SKM-1 treated with dmso at 0.1 percent for 144 hours (cell line): ENCODE results near the gene NFXL1.
"Not testable (repeated sequence)": the region's sequence is repeated elsewhere in the genome, so short reads cannot be mapped to it uniquely, and the experiment has no call there.

ENCODE experiments used
- DNase-seq: peaks from one replicate; lab custom pipeline; 2025; ENCODE audit not compliant: unreplicated experiment; lab: John Stamatoyannopoulos, UW

NFXL1 gene

DNA sequence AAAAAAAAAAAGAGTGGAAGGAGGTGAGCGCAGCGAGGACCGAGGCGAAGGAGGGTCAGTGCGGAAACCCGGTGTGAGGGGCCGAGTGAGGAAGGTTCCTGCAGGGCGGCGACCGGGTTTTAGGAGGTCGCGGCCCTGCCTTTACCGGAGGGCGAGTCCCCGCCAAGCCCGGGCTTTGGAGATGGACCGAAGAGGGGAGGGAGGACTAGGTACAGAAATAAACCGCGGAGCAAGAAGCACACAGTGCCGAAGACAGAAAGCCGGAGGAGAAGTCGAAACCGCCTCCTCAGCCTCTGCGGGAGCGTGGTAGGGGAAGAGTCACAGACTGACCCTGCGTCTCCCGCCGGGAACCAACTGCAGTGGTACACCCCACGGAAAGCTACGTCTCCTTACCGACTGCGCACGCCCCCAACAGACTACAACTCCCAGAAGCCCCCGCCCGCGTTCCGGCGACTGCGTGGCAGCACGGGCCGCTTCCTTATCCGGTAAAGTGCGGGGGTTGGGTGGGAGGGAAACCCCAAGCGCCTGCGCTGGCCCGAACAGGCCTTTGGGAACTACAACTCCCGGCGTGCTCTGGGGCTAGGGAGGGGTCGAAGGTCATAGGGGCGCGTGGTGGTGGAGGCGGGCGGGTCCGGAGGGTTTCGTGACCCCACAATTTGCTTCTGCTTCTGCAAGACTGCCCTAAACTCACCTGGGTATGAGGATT is at the start of gene NFXL1:
TSS of gene NFXL1 (minus strand) at position 364 of the 706 bp plus-strand sequence. CDS start 380 bp downstream, outside the sequence.
- DNase-seq, result peak; percentile 97

DNA sequence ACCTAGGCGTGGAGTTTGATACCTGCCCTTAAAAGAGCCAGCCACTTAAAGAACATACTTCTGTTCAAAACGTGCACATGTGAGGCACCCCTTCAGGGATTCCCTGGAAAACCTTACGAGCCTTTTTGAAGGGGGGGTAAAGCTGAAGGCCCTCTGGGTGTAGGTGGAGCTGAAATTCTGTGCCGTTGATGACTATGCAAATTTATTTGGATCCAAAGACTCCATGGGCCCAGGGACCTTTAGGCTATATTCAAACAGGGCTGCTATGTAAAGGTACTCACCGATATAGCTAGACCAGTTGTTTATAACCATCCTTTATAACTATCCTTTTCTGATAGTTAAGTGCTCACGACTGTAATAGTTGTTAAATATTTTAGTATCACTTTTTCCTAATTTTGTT is 40.3 kb upstream of the NFXL1 start:
- DNase-seq, result no peak

- no peak for DNase-seq
Observed at GRCh38 chr4:47954245-47954644, 39.9 kb upstream of the NFXL1 start.

DNA sequence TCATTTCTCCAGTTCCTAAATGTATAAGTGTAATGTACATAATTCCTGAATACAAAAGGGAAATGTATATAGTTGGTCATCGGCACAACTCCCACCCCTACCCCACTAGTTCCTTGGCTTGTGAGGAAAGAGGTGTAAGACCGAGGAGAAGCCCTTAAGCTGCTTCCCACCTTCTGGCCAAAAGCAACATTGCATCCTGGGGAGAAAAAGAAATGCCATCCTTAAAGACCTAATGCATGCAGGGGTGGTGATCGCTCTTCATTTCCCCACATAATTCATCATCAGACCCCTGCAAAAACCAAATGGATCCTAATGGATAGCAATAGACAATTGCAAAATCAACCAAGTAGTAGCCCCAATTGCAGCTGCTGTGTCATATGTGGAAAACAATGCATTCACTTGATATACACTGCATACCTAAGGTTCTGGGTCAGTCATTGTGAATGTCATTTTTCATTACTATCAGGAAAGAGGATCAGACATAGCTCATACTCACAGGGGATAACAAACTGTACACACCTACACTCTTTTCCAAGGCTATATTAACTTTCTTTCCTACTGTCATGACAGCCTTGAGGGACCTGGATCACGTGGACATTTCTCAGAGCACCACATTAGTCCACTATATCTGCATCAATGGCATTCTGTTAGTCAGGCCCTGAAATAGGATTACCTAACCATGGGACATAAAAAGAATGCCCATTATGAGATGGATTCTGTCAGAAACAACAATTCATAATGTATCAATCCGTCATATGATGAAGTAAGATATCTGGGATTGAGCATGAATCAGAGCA is 31.7 kb upstream of the NFXL1 start:
- no peak for DNase-seq

DNA sequence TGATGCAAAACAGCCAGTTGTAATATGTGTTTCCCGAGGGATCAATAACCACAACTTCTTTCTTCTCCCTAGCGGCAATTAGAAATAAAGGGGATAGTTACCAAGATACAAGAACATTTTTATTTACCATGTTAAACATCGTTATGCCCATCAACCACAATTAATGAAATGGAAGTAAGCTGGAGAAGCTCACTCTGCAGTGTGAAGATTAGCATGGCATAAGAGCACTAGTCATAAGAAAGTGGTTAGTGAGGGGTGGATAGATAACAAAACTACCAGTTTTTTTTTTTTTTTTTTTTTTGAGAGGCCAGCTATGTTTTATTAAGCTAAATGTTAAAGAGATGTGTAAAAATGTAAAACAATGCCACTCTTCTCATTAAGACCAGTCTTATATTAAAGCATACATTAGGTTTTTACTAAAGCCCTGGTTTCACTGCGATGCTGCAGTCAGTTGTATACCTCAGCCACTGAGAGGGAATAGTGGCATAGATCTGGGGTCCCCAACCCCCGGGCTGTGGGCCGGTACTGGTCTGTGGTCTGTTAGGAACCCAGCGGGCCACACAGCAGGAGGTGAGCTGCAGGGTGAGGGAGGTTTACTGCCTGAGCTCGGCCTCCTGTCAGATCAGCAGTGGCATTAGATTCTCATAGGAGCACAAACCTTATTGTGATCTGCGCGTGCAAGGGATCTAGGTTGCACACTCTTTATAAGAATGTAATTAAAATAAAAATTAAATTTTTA is 27.9 kb upstream of the NFXL1 start:
- DNase-seq, result no peak

DNA sequence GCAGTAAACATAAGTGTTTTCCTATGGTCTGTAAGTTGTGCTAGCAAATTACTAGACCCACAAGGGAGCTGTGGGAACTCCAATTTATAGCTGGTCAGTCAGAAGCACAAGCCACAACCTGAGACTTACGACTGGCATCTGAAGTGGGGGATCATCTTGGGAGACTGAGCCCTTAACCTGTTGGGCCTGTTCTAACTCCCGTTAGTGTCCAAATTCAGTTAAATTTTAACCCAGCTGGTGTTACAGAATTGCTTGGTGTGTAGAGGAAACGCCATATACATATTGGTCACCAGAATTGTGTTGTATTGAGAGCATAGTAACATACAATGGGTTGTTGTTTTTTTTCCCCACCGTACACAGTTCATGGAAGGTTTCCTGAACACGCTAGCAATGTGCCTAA is 25.1 kb upstream of the NFXL1 start:
- no peak for DNase-seq

DNA sequence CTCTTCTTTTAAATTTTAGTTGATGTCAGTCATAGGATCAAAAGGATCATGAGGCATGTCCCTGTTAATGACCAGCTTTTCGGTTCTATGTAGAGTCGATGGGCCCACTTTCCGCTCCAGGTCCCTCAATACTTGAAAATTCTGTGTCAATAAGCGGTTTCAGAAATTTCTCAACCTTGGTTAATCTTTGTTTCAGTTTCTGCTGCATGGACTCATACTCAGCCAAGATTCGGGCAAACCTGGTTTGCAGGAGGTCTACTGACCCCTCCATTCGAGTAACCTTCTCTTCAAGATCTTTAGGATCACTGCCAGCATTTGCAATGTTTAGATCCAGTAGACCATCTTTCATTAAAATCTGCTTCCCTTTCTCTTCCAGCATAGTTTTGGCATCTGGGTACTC is 22.0 kb upstream of the NFXL1 start:
- no peak for DNase-seq

- DNase-seq, result peak; percentile 48
Observed at GRCh38 chr4:47933840-47934239, 19.5 kb upstream of the NFXL1 start.

GRCh38 chr4:47930971-47931804 is 16.8 kb upstream of the NFXL1 start:
- DNase-seq, result no peak

DNA sequence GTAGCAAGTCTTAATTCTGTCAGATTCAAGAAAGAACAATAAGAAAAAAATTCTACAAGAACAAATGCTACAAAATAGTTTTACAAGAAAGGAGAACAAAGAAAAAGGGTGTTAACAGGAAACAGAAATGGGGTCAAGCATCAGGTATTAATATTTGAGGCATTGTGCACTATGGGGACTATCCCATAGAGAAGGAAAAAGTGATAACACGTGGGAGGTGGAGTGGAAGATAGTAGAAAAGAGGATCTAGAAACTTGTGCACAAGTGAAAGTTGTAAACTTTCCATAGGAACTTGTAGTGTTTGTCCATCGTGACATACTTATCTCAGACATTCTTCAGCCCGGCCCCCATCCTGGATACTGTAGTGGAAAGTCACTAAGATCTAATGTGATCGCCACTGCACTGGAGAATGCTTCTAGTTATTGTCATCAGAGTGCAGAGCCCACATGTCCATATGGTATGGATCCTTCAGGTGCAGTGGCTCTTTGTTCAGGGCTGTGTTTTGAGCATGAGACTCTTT is 15.4 kb upstream of the NFXL1 start:
- no peak for DNase-seq

DNA sequence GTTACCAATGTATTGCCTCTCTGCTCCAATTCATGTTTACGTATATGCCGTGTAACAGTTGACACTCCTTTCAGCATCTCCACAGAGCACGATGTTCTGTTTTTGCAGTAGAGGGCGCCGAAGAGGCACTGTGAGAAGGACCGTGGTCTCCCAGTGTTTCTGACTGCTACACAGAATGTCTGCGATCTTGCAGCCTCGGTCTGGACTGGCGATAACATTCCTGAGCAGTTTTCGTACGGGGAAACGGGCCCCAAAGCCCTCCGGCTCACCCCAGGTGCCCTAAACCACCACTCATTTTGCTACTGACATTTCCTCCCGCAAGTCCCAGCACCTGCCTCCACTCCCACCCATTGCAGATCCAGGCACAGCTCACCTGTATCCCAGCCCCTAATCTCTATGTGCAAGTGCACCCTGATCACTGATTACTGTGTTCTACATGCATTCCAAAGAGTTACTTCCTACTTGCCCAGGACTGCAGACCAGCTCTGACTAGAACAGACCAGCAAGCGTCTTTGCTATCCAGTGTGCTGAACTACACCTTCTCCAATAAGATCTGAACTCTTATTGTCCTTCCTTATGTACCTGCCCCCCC is 12.4 kb upstream of the NFXL1 start:
- DNase-seq, result no peak

DNA sequence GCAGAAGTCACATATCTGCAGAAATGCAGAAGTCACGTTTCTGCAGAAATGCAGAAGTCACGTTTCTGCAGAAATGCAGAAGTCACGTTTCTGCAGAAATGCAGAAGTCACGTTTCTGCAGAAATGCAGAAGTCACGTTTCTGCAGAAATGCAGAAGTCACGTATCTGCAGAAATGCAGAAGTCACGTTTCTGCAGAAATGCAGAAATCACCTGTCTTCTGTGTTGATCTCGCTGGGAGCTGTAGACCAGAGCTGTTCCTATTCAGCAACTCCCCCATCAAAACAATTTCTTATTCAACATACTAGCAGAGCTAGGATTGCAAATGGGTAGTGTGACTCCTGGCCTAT is 8.9 kb upstream of the NFXL1 start:
- DNase-seq, result peak; percentile 59

- not testable (repeated sequence) for DNase-seq
Observed at GRCh38 chr4:47922436-47923260, 8.3 kb upstream of the NFXL1 start.

DNA sequence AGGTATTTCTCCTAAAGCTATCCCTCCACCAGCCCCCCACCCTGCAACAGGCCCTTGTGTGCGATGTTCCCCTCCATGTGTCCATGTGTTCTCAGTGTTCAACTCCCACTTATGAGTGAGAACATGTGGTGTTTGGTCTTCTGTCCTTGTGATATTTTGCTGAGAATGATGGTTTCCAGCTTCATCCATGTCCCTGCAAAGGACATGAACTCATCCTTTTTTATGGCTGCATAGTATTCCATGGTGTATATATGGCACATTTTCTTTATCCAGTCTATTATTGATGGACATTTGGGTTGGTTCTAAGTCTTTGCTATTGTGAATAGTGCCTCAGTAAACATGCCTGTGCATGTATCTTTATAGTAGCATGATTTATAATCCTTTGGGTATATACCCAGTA is 2.8 kb upstream of the NFXL1 start:
- DNase-seq, result not testable (repeated sequence)

- no peak for DNase-seq
Observed at GRCh38 chr4:47915378-47915777, 995 bp upstream of the NFXL1 start.

DNA sequence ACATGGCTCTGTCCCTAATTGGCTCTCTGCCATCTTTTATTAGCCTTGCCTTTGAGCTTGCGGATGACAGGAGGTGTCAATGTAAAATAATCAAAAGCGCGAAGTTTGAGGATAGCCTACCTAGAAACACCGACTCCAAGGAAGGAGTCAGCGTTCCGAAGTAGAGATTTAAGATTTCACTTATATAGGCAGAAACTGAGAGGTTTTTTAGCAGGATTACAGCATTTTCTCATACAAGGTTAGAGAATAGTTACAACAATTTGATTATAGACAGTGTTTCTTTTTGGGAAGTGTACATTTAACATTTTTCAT is 499 bp upstream of the NFXL1 start:
- DNase-seq, result no peak

GRCh38 chr4:47913861-47914219 is 543 bp downstream of the NFXL1 start:
- no peak for DNase-seq

- DNase-seq, result no peak
Observed at GRCh38 chr4:47913330-47913729, 1.1 kb downstream of the NFXL1 start.

- DNase-seq, result no peak
Observed at GRCh38 chr4:47907089-47907646, 7.2 kb downstream of the NFXL1 start.
